GM19452 (cell line): ENCODE data around the gene C1GALT1.
"Not testable (repeated sequence)": the region's sequence is repeated elsewhere in the genome, so short reads cannot be mapped to it uniquely, and the experiment has no call there.

Experiments
- ATAC-seq: cut with Tn5 transposase; IDR thresholded peaks from one replicate; pipeline ENCODE4 v1.9.1; 2021; ENCODE audit not compliant: unreplicated experiment

Gene C1GALT1

DNA sequence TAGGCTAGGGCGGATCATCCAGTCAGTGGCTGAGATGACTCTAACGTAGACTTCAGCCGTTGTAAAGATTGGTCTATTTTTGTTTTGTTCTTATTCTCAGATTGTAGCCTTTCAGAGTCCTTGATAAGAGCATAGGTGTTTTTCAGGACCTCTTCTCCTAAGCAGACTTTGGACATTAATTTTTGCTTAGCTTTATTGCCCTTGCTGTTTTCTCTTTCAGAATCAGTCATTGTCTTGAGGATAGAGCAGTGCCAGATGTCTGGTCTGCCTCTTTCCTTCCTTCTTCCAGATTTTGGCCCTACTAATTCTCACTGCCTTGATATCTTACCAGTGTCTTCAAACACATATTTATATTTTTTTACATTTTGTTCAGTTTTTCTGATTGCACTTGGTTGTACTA, 49.5 kb downstream of the C1GALT1 start:
- ATAC-seq = no peak

DNA sequence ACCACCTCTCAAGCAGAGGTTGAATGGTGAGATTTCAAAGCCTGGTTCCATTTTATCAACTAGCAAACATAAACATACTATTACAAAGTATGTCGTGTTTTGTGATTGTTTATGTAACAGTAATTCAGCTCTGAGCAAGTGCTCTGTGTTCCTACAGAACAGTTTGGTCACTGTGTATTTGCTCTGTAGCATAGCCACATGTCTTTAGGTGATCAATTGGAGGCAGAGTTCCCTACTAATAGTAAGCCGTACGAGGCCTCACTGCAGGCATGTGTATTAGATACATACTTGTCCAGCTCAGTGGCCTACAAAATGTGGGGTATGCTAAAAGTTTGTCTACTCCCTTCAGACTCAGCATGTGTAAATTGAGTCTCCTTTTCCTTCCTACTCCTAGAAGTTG, 53.0 kb downstream of the C1GALT1 start:
- ATAC-seq = no peak

DNA sequence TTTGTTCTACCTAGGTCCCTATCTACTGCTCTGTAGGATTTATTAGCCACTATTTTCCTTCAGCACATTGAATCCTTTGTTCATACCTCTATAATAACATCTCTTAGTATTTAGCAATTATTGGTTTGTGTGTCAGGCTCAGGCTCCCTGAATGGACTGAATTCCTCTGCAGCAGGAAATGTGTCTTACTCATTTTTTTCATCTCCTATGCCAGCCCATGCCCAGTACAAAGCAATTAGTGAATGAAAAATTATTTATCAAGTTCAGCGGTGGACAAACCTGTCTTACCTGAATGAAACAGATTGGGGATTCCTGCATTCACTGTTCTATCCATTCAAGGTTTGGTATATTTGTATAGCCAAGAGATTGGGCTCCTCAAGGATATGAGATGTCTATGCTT, 53.7 kb downstream of the C1GALT1 start:
- no peak for ATAC-seq

DNA sequence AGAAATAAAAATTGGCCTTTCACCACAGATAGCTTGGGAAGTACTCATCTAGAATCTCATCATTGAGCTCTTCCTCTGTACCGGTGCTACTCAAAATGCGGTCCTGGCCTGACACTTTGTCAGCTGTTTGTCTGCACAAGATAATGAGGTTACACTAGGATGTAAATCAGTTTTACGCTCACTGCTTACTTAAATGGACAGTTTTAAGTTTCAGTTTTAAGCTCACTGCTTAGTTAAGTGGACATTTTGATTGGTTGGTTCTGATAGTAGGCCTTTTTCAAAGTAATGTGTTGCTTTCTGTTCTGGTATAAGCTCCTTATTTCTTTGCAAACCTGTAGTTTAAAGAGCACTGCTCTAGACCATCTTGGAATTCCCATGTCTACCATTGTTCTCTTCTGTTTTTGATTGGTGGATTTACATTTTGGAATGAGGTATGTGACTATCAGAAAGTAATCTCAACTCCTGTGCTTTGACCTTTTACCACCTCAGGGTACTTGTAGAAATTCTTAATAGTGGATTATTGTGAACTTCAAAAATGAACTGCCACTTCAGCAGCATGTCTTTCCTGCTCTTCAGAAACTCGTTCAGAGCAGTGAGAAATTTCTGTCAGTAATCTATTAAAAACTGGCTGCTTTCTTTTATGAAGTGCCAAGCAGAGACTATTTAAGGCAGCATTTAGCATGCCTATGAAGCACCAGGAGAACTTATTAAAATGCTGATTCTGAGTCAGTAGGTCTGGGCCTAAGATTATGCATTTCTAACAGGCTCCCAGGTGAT, 55.0 kb downstream of the C1GALT1 start:
- ATAC-seq = no peak

DNA sequence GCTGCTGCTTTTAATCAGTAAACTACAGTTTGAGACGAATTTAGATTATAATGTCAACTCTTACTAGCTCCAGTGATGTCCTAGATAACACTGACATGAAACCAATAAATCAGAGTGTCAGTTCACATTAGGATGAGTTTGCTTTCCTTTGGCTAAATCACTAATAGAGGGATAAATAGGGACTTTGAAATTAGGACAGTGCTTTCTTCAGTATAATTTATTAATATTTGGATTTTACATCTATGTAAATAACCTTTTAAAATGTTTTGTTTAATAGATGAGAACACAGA, 55.6 kb downstream of the C1GALT1 start:
- no peak for ATAC-seq

DNA sequence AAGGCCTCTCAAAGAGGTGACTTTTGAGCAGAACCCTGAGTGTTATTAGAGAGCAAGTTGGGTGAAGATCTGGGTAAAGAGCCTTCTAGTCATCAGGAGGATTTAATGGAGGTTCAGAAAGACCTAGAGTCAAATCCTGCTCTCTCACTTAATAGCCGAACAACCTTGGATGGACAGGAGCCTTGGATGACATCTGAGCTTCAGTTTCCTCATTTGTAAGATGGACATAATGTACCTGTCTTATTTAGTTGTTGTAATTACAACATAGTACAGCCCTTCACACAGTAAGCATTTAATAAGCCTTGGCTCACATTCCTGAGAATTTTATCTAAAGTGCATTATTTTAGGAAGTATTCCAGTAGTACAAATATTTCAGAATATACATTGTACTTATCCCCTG, 57.0 kb downstream of the C1GALT1 start:
- no peak for ATAC-seq

DNA sequence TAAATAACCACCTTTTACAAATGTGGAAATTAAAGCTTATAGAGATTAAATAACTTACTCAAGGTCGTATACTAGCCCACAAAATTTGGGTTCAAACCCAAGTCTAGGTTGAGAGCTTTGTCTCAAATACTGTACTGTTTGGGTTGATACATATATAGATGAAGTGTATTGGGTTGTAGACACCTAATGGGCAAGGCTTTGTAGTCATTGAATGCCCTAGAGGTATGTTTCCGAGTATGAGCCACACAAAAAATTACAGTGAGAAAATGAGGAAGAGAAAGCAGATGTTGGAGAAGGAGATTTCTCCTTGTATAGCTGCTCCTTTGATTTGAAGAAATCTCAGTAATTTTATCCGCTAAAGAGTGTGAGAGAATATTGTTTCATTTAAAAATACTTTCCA, 60.6 kb downstream of the C1GALT1 start:
- ATAC-seq = no peak

DNA sequence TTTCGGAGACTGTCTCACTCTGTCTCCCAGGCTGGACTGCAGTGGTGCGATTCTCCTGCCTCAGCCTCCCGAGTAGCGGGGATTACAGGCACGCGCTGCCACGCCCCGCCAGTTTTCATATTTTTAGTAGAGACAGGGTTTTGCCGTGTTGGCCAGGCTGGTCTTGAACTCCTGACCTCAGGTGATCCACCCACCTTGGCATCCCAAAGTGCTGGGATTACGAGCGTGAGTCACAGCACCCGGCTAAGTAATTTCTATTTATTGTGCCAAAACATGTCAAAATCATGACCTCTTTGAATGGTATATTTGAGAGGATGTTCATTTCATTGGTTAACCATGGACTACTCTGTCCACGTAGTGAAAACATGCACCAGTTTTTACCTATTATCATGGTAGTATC, 62.9 kb downstream of the C1GALT1 start:
- not testable (repeated sequence) for ATAC-seq

DNA sequence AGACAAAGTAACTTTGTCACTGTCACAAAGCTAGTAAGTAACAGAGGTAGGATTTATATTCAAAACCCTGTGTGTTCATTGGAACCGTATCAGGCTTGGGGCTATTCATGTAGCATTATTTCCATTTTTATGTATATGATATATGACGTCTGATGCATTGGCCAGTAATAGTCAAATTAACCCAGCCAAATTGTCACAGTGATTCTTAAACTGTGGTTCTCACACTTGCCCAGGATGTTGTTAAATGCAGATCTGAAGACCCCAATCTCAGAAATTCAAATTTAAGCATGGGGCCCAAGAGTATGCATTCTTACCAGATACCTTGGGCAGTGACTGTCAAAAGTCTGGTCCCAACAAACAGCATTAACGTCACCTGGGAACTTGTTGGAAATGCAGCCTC, 63.9 kb downstream of the C1GALT1 start:
- ATAC-seq = no peak

DNA sequence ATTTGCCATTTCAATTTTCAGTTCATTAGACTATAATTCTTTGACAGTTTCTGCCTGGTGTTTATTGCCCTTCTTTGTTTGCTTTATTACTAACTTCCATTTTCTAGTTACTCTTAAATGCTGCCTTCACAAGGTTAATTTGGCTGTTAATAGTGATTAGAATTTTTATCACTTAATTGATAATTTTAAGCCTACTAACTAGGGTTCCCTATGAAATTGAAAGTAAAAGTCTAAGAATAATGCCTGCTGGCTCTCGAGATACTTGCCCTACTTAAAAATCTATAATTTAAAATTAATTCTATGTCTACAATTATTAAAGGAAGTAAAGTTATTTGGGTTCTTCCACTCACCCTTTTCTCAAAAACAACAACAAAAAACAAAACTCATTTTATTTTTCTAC, 65.3 kb downstream of the C1GALT1 start:
- ATAC-seq = no peak

DNA sequence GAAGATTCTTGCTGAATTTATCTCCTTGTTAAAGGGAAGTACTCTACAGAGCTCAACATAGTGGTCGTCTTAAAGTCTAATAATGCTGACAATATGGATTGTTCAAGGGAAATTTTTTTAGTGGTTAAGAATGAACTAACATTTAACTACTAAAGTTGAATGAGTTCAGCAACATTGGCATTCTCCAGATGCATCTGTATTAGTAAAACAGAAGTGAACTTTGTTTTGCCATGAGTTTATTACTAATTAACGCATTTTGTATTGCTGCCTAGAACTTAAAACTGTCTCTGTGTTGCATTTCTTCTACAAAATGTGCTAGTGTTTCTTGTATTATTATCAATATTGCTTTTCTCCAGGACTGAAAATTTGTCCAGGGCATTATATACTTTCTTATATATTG, 67.5 kb downstream of the C1GALT1 start:
- no peak for ATAC-seq

DNA sequence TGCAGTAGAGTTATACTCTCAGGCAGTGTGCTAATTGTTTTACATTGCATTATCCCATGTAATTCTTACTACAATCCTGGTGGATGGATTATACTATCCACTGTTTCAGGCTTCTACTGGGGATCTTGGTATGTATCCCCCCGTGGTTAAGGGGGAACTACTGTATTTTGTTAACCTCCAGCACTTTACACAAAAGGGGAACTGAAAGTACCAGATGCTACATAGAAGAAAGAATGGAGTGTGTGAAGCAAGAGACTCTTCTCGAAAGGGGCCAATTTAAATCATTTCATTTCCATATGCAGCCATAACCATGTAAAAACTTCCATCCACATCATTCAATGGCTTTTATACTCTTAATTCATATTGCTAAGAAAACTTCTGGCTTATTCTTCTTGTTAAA, 69.4 kb downstream of the C1GALT1 start:
- ATAC-seq = peak; percentile 96

DNA sequence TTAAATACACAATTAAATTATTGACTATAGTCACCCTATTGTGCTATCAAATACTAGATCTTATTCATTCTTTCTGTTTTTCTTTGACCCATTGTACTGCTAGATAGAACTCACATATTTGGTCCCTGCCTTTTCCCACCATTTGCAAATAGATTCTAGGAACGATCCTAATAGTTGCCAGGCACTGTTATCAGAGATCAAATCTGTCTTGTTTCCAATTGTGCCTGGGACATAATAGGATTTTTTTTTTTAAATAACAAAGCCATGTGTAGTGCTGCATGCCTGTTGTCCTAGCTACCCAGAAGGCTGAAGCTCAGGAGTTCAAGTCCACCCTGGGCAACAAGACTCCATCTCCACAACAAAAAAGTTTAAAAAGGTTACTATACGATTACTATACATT, 72.0 kb downstream of the C1GALT1 start:
- no peak for ATAC-seq

DNA sequence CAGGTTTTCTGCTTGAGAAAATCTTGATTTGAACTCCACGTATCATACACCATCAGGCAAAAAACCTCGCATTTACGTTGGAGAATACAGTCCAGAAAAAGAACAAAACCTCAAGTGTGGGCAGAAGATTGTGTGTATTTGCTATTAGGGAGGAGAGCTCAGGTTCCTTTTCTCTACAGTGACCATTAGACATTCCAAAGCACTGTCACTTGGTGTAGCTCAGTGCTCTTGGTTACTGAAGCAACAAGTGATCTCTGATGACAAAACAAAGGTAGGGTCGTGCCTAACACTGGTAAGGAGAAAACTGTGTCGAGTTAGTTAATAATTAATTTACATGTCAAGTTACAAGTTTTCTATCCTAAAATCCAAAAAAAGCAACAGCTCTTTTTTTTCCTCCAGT, 72.6 kb downstream of the C1GALT1 start:
- no peak for ATAC-seq

DNA sequence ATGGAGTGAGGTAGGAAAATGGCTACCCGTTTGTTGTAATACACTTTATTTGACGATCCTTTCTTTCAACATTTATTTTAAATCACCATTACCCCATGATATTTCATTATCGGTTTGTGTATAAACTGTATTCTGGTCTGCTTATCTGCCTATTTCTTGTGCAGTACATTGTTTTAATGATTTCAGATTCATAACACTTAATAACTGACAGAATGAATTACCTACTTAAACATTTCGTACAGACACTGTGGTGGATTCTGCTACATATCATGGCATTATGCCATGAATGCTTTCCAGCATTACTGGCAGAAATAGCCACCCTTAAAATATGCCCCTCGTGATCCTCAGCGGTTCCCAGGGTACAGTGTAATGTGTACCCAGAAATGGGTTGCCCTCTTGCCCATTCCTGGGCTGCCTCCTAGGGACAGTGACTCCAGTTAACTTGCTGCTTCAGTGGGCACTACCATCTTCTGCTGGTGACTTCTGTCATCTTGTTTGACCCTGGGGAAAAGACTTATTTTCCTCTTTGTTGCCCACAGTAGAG, 74.5 kb downstream of the C1GALT1 start:
- no peak for ATAC-seq

DNA sequence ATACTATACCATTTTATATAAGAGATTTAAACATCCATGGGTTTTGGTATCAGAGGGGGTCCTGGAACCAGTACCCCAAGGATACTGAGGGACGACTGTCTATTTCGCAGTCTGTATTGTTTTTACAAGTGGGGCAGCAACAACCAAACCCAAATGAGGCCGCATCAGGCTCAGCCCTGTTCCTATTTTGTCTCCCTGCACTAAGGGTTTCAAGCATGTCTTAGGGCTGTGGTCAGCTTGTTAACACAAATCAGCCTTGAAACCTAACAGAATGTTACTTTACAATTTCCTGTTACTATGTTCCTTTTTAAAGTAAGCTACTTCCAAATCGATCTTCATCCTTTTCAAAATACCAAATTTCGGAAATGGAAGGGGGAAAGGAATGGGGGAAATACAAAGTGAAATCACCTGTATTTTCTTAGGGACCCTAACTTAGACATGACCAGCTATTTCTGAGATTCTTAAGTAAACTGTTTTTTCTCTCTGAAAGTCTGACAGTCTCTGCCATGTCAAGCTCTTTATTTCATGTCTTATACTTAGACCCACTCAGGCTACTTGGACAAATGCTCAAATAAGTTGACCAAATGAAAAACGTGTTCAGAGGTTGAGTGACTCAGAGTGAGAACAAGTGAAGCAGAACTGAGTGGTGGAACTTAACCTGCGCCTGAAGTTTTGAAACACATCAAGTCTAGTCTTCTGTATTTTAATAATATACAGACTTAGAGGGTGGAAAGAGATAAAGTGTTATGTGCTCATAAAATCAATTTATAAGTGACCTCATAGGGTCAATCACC, 75.8 kb downstream of the C1GALT1 start:
- ATAC-seq = peak; percentile 87

DNA sequence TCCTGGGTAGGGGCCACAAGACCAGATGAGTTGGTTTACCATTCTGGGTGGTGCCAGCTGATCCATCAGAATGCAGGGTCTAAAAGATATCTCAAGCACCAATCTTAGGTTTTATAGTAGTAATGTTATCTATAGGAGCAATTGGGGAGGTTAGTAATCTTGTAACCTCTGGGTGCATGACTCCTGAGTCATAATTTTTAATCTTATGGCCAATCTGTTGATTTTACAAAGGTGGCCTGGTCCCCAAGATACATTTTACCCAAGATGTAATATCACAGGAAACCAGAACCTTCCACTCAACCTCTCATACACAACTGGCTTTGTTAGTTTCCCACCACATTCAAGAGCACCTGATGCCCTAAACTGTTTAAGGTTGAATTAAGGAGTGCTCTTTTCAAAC, 79.5 kb downstream of the C1GALT1 start:
- ATAC-seq = no peak

DNA sequence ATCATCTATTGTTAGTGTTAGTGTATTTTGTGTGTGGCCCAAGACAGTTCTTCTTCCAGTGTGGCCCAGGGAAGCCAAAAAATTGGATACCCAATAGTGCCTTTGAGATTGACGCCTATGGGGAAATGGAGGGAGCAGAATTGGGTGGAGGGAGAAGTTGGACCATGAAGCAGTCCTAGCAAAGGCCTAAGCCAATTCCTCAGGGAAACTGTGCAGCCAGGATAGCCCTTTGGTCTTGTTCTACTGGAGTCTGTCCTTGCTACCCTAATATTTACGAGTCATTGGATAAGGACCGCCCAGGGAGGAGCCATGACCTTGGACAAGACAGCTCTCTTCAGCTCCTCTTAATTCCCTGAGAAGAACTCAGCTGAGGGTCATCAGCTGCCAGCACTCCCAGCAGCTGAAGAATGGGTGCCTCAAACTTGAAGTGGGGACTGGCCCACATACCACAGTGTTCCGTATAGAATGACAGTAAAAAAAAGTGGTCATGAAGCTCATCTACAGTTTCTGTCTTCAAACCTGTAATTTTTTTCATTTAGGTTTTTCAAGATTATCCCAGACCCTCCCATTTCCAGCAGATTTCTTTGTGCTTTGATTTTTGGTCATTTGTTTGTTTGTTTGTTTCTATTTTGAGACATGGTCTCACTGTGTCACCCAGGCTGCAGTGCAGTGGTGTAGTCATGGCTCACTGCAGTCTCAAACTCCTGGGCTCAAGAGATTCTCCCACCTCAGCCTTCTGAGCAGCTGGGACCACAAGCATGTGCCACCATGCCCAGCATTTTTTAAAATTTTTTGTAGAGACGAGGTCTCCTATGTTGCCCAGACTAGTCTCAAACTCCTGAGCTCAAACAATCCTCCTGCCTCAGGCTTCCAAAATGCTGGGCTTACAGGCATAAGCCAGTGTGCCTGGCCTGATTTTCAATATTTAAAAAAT, 81.2 kb downstream of the C1GALT1 start:
- no peak for ATAC-seq

DNA sequence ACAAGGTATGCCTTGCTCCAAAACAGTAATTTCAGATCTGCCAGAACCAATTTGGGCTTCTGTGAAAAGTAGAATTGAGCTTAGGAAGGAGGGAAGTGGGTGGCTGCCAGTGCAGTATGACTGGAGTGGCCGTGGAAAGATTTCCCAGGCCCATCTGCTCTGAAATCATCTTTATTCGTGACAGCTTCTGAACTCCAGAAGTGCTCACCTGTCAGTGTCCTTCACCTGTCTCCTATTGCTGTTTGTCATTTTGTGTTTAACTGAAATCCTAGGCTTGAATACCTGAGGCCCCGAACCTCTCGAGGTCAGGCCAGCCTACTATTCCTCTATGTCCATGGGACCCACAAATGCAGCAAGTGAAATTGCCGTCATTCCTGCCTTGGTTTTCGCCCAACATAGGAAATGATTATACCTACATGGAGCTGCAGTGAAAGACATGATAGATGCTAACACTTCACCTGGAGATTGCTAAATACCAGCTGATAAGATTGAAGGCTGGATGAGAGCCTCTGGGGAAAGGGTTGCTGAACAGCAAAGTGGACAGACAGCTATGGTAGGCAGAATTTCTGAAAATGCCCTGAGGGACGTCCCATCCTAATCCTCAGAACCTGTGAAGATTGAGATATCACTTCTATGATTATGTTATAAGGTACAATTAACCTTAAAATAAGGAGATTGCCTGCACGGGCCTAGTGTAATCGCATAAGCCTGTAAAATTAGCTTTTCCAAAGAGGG, 82.1 kb downstream of the C1GALT1 start:
- no peak for ATAC-seq
